Liver (tissue), 3 donors: ENCODE data around the gene SLC25A41.

Experiments
- ATF3 ChIP-seq: IDR thresholded peaks from 2 replicates; pipeline ENCODE4 v1.6.1; 2016; ENCODE audit warnings: antibody characterized with exemption
- EGR1 ChIP-seq, 2 donors: IDR thresholded peaks; 2 replicates each; pipeline ENCODE4 v1.6.1; 2016 to 2018; ENCODE audit warnings: antibody characterized with exemption in 2 of 2, low read depth in 2 of 2
- GABPA ChIP-seq, 2 donors: IDR thresholded peaks in 1 of 2; conservative IDR thresholded peaks in 1 of 2; 2 replicates each; pipeline ENCODE4 v1.6.1; 2016; ENCODE audit warnings: antibody characterized with exemption in 2 of 2, mild to moderate bottlenecking in 1 of 2, moderate library complexity in 1 of 2
- HNF4A ChIP-seq, 2 donors: conservative IDR thresholded peaks; 2 replicates each; pipeline ENCODE4 v1.6.1; 2016; ENCODE audit warnings: antibody characterized with exemption in 2 of 2, mild to moderate bottlenecking in 2 of 2
- JUND ChIP-seq, 2 donors: IDR thresholded peaks; 2 replicates each; pipeline ENCODE4 v1.6.1; 2016; ENCODE audit warnings: antibody characterized with exemption in 2 of 2
- MAX ChIP-seq: IDR thresholded peaks from 2 replicates; pipeline ENCODE4 v1.6.1; 2016; ENCODE audit warnings: antibody characterized with exemption
- RXRA ChIP-seq, 2 donors: IDR thresholded peaks; 2 replicates each; pipeline ENCODE4 v1.6.1; 2017 to 2018; ENCODE audit warnings: antibody characterized with exemption in 2 of 2, mild to moderate bottlenecking in 1 of 2
- TAF1 ChIP-seq: conservative IDR thresholded peaks from 2 replicates; pipeline ENCODE4 v1.6.1; 2016; ENCODE audit warnings: antibody characterized with exemption, mild to moderate bottlenecking
- YY1 ChIP-seq: IDR thresholded peaks from 2 replicates; pipeline ENCODE4 v1.6.1; 2016; ENCODE audit warnings: antibody characterized with exemption, mild to moderate bottlenecking
- TF ChIP-seq, protein P1 (sequence below): IDR thresholded peaks from 2 replicates; pipeline ENCODE4 v1.6.1; 2016; ENCODE audit warnings: antibody characterized with exemption, mild to moderate bottlenecking
- TF ChIP-seq, protein P2 (sequence below): fragments of 150-350 bp; IDR thresholded peaks from 2 replicates; pipeline ENCODE4 v1.5.1; 2017; ENCODE audit warnings: improper control_type of control experiment, low read depth, low read length; ENCODE audit not compliant: missing input control
- donor health status: healthy.
- donor health status: healthy.

DNA sequence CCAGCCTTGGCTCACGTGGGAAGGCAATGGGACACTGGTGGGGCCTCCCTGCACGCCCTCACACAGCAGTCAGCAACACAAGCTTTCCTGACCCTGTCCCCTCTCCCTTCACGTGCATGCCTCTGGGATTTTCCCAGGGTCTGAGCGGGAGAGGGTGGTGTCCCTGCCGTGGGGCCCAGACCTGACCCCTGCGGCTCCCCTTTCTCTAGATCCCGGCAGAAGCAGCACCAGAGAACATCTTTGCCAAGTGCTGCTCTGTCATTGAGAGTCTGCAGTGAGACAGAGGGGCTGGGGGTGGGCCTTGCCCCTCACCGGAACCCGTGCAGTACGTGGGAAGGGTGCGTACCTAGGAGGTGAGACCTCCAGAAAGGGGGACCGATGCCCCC is 21.5 kb downstream of the SLC25A41 start:
- TF ChIP-seq, protein P1, sequence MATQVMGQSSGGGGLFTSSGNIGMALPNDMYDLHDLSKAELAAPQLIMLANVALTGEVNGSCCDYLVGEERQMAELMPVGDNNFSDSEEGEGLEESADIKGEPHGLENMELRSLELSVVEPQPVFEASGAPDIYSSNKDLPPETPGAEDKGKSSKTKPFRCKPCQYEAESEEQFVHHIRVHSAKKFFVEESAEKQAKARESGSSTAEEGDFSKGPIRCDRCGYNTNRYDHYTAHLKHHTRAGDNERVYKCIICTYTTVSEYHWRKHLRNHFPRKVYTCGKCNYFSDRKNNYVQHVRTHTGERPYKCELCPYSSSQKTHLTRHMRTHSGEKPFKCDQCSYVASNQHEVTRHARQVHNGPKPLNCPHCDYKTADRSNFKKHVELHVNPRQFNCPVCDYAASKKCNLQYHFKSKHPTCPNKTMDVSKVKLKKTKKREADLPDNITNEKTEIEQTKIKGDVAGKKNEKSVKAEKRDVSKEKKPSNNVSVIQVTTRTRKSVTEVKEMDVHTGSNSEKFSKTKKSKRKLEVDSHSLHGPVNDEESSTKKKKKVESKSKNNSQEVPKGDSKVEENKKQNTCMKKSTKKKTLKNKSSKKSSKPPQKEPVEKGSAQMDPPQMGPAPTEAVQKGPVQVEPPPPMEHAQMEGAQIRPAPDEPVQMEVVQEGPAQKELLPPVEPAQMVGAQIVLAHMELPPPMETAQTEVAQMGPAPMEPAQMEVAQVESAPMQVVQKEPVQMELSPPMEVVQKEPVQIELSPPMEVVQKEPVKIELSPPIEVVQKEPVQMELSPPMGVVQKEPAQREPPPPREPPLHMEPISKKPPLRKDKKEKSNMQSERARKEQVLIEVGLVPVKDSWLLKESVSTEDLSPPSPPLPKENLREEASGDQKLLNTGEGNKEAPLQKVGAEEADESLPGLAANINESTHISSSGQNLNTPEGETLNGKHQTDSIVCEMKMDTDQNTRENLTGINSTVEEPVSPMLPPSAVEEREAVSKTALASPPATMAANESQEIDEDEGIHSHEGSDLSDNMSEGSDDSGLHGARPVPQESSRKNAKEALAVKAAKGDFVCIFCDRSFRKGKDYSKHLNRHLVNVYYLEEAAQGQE: no peak
- TF ChIP-seq, protein P2, sequence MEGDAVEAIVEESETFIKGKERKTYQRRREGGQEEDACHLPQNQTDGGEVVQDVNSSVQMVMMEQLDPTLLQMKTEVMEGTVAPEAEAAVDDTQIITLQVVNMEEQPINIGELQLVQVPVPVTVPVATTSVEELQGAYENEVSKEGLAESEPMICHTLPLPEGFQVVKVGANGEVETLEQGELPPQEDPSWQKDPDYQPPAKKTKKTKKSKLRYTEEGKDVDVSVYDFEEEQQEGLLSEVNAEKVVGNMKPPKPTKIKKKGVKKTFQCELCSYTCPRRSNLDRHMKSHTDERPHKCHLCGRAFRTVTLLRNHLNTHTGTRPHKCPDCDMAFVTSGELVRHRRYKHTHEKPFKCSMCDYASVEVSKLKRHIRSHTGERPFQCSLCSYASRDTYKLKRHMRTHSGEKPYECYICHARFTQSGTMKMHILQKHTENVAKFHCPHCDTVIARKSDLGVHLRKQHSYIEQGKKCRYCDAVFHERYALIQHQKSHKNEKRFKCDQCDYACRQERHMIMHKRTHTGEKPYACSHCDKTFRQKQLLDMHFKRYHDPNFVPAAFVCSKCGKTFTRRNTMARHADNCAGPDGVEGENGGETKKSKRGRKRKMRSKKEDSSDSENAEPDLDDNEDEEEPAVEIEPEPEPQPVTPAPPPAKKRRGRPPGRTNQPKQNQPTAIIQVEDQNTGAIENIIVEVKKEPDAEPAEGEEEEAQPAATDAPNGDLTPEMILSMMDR: no peak
- no peak for TF ChIP-seq YY1
- no peak for TF ChIP-seq TAF1
- TF ChIP-seq ATF3: no peak
- TF ChIP-seq RXRA (IDR thresholded peaks at IDR 0.05): no peak
- TF ChIP-seq GABPA (IDR thresholded peaks at IDR 0.05 in 1 of 2, conservative IDR thresholded peaks at IDR 0.05 in 1 of 2): no peak
- no peak for TF ChIP-seq JUND (IDR thresholded peaks at IDR 0.05)
- TF ChIP-seq MAX: no peak
- TF ChIP-seq HNF4A (conservative IDR thresholded peaks at IDR 0.05): no peak
- no peak for TF ChIP-seq EGR1 (IDR thresholded peaks at IDR 0.05; ENCODE audit: low read depth in 2 of 2)
